IPS-18a (cell line): Measurements from ENCODE around the gene ESR1.
"Not testable (repeated sequence)": the region's sequence is repeated elsewhere in the genome, so short reads cannot be mapped to it uniquely, and the experiment has no call there.

Experiments used
- H3K27ac ChIP-seq: one replicate; pipeline ENCODE4 v1.5.1; 2013; ENCODE audit warnings: low read length
- H3K27me3 ChIP-seq: one replicate; pipeline ENCODE4 v1.6.1; 2013; ENCODE audit warnings: mild to moderate bottlenecking, low read length; ENCODE audit not compliant: control insufficient read depth, insufficient read depth
- H3K36me3 ChIP-seq: one replicate; pipeline ENCODE4 v1.6.1; 2013; ENCODE audit warnings: low read depth, low read length; ENCODE audit not compliant: control insufficient read depth
- H3K4me1 ChIP-seq: one replicate; pipeline ENCODE4 v1.6.1; 2013; ENCODE audit warnings: low read depth, low read length; ENCODE audit not compliant: control insufficient read depth
- H3K4me3 ChIP-seq: one replicate; pipeline ENCODE4 v1.5.1; 2013; ENCODE audit warnings: low read length
- H3K9ac ChIP-seq: one replicate; pipeline ENCODE4 v1.6.1; 2013; ENCODE audit warnings: mild to moderate bottlenecking, low read length, moderate library complexity
- H3K9me3 ChIP-seq: one replicate; pipeline ENCODE4 v1.6.1; 2013; ENCODE audit warnings: low read depth, low read length; ENCODE audit not compliant: control insufficient read depth

The ESR1 gene

DNA sequence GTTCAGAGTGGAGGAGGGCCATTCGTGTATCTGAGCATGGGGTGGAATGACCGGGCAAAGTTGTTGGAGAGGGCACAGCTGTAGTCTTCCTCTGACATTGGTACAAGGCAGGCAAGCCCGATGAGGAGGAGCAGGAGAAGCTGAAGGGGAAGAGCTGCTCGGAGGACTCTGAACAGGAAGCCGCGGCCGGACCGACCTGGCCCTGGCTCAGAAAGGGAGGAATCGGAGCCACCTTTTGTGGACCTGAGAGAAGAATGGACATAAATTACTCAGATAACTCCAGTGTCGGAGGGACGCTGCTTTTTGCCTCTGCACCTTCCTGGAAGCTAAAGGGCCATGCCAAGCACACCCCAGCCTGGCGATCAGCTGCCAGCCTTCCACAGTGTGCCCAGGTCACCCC is 315.0 kb downstream of the ESR1 start:
- no peak overlapping the region for H3K9ac ChIP-seq
- H3K4me3 ChIP-seq: no peak overlapping the region
- no peaks in the 10 kb centered on the region for H3K4me1 ChIP-seq
- H3K9me3 ChIP-seq: no peaks in the 10 kb centered on the region
- H3K27me3 ChIP-seq: no peaks in the 10 kb centered on the region
- no peaks in the 10 kb centered on the region for H3K36me3 ChIP-seq
- no peak overlapping the region for H3K27ac ChIP-seq

DNA sequence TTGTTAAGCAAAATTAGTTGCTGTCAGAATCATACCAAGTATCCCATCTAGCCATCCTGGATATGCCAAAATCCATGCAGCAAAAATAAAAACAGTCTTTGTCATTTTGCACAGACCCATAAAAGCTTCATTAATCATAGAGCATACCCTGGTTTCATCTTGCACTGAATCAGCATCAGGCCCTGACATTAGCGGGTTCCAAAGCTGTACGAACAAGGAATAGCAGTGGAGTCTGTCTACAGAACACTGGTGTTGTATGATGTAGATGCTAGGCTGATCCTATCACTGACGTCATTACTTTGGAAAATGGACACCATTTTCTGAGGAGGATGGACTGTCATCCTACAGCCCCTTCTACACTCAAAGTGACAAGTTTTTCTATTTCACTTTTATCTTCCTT is 315.6 kb downstream of the ESR1 start:
- Histone ChIP-seq H3K4me3 (no peak overlapping the region), H3K4me1 (no peaks in the 10 kb centered on the region), H3K36me3 (no peaks in the 10 kb centered on the region), H3K27me3 (no peaks in the 10 kb centered on the region), H3K9ac (no peak overlapping the region), H3K27ac (no peak overlapping the region), H3K9me3 (no peaks in the 10 kb centered on the region)

DNA sequence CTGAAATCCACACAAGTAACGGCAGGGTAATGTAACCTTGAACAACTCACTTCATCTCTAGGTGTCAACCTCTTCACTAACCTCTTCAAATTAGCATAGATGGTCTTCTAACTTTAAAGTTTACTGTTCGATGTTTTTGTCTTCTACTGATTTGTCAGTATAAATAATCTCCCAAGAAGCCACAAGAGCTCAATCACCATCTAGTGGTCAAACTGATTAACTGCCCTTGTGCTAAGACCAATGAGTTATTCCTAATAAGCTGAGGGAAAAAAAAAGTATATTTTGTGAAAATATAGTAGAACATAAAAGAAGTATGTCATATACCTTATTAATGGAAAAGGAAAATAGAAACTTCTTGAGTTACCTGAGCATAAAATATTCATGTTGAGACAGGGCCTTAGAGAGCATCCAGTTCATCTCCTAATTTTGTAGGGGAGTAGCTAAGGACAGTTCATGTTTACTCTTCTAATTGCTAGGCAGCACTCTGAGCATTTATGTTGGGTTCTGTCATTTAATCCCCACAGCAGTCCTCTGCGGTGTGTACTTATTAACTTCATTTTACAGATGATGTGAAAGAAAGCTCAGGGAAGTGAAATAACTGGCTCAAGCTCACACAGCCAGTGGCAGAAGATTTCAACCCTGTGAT is 317.1 kb downstream of the ESR1 start:
- no peaks in the 10 kb centered on the region for H3K9me3 ChIP-seq
- H3K27ac ChIP-seq: no peak overlapping the region
- no peak overlapping the region for H3K4me3 ChIP-seq
- H3K36me3 ChIP-seq: no peaks in the 10 kb centered on the region
- no peak overlapping the region for H3K9ac ChIP-seq
- no peaks in the 10 kb centered on the region for H3K27me3 ChIP-seq
- H3K4me1 ChIP-seq: no peaks in the 10 kb centered on the region

DNA sequence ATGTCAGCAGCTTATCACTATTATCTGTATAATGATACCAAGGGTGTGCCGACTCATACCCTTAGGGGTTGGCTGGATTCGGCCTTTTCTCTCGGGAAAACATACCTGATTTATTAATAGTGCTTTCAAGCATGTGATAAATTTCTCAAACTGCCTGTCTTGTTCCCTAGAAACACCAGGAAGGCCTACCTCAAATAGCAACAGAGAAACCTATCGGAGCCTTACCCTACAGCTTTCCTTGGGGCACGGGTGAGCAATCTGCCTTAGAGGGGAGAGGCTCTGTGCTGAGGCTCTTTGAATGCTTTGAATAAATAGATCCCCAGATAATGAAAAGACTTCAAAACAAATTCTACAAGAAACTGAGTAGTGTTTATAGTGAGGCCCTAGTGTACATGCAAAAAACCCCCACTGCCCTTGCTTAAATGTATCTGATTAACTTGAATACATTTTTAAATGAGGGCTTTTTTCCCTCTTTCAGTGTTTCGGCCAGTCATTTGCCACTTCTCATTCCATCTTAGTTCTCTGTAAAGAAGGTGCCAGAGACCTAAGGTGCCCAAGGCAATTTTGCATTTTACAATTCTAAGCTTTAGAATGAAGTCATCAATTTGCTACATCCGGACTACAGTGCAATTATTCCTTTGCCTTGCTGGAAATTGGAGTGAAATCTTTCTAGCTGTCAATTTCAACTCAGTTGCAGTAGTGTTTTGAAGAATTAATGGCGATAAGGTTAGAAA is 320.1 kb downstream of the ESR1 start:
- no peaks in the 10 kb centered on the region for H3K36me3 ChIP-seq
- H3K27ac ChIP-seq: no peak overlapping the region
- no peaks in the 10 kb centered on the region for H3K4me1 ChIP-seq

DNA sequence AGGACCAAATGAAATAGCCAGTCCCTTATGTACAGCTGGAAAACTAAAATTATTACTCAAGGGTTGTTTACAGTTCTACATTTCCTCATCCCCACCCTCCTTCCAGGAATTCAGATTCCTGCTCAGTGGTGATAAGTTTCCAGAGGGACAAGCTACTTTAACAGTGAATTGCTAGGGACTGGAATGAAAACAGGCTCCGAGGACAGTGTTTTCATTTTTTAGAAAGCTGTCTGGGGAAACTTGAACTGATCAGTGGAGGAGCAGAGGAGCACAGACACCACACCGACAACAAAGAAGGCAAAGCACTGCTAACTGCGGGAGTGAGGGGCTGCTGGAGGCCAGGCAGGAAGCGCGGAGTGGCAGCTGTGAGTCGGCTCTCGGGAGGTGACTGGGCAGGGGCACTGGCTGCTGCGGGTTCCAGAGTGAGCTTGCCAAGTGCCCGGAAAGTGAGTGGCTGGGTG is 322.2 kb downstream of the ESR1 start:
- Histone ChIP-seq H3K27ac (no peak overlapping the region), H3K27me3 (no peaks in the 10 kb centered on the region), H3K36me3 (no peaks in the 10 kb centered on the region), H3K9me3 (no peaks in the 10 kb centered on the region), H3K9ac (no peak overlapping the region), H3K4me1 (no peaks in the 10 kb centered on the region), H3K4me3 (no peak overlapping the region)

More for the DNA sequence above, 320.1 kb downstream of the ESR1 start:
- Histone ChIP-seq H3K9me3 (no peaks in the 10 kb centered on the region), H3K27me3 (no peaks in the 10 kb centered on the region), H3K9ac (no peak overlapping the region), H3K4me3 (no peak overlapping the region)

DNA sequence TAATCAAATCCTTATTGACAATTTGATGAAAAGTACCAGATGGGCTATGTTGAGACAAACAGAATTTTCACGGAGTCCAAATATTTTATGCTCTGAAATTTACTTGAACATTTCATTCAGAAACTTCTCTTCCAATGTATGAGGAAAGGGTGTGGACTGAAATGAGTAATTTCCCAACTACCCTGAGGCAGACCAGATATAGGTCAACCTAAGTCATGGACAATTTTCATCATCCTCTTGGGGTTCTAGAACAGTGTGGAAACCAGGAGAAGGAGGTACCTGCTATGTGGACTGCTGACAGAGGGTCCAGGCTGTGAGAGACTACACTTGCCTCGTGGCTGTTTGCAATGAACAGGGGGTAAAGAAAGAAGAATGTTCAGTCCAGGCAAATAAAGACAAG is 323.0 kb downstream of the ESR1 start:
- Histone ChIP-seq H3K9ac (no peak overlapping the region), H3K27me3 (no peaks in the 10 kb centered on the region), H3K4me1 (no peaks in the 10 kb centered on the region), H3K9me3 (no peaks in the 10 kb centered on the region), H3K4me3 (no peak overlapping the region), H3K27ac (no peak overlapping the region), H3K36me3 (no peaks in the 10 kb centered on the region)

DNA sequence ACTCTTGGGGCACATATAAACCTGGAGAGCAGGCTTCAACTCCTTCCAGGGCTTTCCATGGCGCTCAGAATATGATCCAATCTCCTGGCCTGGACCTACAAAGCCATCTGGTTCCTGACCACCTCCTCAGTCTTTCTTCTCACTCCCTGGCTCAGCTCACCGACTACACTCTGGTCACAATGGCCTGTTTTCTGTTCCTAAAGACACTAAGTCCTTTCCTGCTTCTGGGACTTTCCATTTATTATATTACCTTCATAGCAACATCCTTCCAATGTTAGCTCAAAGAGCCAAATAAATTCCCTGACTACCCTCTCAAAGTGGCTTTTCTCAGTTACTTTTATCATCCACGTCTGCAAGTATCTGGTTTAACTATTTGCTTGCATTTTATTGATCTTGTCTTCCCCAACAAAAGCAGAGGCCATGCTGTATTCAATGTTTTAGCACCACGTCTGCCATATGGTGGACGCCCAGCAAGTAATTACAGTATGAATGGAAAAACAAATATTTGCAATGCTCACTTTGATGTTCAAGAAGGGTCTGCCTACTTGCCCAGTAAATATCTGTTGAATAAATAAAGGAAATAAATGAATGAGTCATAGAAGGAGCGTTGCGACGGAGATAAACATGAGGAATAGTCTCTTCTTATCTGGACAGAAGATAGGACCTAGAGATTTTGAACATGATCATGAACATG is 328.4 kb downstream of the ESR1 start:
- no peak overlapping the region for H3K4me3 ChIP-seq
- H3K4me1 ChIP-seq: no peaks in the 10 kb centered on the region
- H3K27ac ChIP-seq: no peak overlapping the region
- no peak overlapping the region for H3K9ac ChIP-seq
- H3K9me3 ChIP-seq: no peaks in the 10 kb centered on the region
- H3K27me3 ChIP-seq: no peaks in the 10 kb centered on the region
- no peaks in the 10 kb centered on the region for H3K36me3 ChIP-seq

DNA sequence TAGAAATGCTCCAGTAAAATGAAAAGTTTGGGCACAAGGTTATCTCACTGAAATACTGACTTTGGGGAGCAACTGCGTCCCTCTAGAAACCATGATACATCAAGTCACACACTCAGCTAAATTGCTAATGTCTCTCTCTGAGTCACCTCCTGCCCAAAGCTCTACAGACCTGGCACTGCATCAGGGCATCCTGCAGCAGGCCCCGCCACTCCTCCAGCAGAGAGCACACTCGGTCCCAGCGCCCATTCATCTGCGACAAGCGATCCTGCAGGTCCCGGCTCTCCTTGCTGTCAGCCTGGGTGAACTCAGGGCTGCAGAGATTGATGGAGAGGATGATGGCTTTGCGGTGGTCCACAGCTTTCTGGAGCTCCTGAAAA is 329.0 kb downstream of the ESR1 start:
- Histone ChIP-seq H3K9me3 (no peaks in the 10 kb centered on the region), H3K27me3 (no peaks in the 10 kb centered on the region), H3K4me3 (no peak overlapping the region), H3K4me1 (no peaks in the 10 kb centered on the region), H3K36me3 (no peaks in the 10 kb centered on the region), H3K9ac (no peak overlapping the region), H3K27ac (no peak overlapping the region)

DNA sequence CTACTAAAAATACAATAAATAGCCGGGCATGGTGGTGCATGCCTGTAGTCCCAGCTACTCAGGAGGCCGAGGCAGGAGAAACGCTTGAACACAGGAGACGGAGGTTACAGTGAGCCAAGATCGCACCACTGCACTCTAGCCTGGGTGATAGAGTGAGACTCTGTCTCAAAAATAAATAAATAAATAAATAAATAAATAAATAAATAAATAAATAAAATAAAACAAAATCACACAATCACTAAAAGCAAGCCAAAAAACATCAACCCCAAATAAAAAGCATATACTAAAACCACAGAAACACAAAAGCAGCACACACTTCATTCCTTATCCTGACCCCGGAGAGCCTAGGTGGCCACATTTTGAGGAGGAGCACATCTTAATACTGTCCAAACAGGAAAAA is 330.9 kb downstream of the ESR1 start:
- not testable (repeated sequence) for H3K9me3 ChIP-seq, H3K4me3 ChIP-seq, H3K27ac ChIP-seq, H3K4me1 ChIP-seq, H3K9ac ChIP-seq, H3K36me3 ChIP-seq, H3K27me3 ChIP-seq

DNA sequence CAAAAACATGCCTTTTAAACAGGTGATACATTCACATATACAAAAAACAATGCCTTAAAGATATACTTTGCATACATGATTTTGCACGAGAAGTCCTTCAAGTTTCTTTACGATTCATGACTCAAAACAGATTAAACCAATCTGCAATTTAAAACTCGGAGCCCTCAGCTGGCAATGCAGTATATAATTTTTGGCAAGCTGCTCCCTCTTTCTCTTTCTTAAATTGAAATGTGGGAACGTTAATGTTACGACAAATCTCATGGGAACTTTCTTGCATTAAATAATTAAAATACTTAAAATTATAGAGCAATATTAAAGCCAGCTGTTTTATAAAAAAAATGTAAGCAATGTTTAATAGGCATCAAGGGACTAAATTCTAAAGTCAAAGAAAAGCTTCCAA is 334.6 kb downstream of the ESR1 start:
- Histone ChIP-seq H3K9ac (no peak overlapping the region), H3K27ac (no peak overlapping the region), H3K36me3 (no peaks in the 10 kb centered on the region), H3K4me1 (no peaks in the 10 kb centered on the region), H3K9me3 (no peaks in the 10 kb centered on the region), H3K4me3 (no peak overlapping the region), H3K27me3 (no peaks in the 10 kb centered on the region)

DNA sequence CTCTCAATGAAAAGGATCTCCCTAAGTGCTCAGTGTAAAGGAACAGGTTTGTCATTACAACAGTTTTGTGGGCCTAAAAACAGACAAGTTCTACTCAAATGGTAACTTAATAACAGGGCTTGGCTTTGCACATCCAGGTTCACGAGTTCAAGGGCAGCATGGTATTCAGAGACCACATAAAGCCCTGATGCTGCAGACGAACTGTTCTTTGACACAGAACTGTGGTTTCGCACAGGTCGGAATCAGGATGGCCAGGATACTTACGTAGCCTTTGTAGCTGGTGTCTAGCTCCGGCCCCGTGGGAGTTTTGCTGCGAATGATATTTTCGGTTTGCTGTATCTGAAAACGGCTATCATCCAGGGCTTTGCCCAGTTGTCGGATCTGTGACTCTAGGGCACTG is 335.9 kb downstream of the ESR1 start:
- H3K36me3 ChIP-seq: no peaks in the 10 kb centered on the region
- no peak overlapping the region for H3K9ac ChIP-seq
- no peak overlapping the region for H3K27ac ChIP-seq
- no peaks in the 10 kb centered on the region for H3K27me3 ChIP-seq
- H3K4me1 ChIP-seq: no peaks in the 10 kb centered on the region
- H3K4me3 ChIP-seq: no peak overlapping the region
- no peaks in the 10 kb centered on the region for H3K9me3 ChIP-seq

DNA sequence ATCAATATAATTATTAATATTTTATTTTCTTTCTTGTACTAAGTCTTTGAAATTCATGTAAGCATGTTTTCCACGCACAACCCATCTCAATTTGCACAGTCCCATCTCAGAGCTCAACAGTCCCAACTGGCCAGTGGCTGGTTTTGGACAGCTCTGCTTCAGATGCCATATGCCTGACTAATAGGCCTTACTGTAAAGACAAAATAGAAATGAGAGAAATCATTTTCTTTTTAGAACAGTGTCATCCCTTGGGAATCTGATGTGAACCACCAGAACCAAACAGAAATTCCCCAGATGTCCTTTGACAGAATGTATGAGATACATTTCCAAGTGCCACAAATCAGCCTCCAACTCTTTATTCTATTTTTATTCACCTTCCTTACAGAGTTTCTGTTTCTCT is 338.9 kb downstream of the ESR1 start:
- Histone ChIP-seq H3K4me3 (no peak overlapping the region), H3K9me3 (no peaks in the 10 kb centered on the region), H3K27me3 (no peaks in the 10 kb centered on the region), H3K36me3 (no peaks in the 10 kb centered on the region), H3K27ac (no peak overlapping the region), H3K4me1 (no peaks in the 10 kb centered on the region), H3K9ac (no peak overlapping the region)
